IMR-90 (cell line): Measurements from ENCODE around the gene CRLF2. TPM values are rescaled to one million over a fixed set of nuclear protein-coding genes. Genes with fewer than 3 reads are reported as not detected.

Experiments used
- ATAC-seq: fragments of 200-7000 bp; cut with Tn5 transposase; 2 replicates; pipeline ENCODE4 v1.9.1; 2020; ENCODE audit warnings: low read depth, mild to moderate bottlenecking, moderate library complexity
- BruUV-seq: library from RNA; stranded (reverse); fragments of 400-500 nt; replicated peaks from 2 replicates; lab custom pipeline; 2021; lab: Mats Ljungman, UMichigan
- CTCF ChIA-PET: fragments of 300-600 bp; formaldehyde crosslinking; extraction: SDS; loops from one replicate; lab custom pipeline; 2021; ENCODE audit warnings: antibody characterized with exemption; lab: Yijun Ruan, JAX
- POLR2A ChIA-PET: fragments of 300-600 bp; sonication (Branson Sonifier 250); formaldehyde crosslinking; loops from one replicate; lab custom pipeline; 2022; ENCODE audit warnings: antibody characterized with exemption; ENCODE audit not compliant: unreplicated experiment; lab: Charles Lee
- DNase-seq: peaks from one replicate; pipeline ENCODE4 v3.0.0; 2013
- H2AFZ ChIP-seq: replicated peaks from 2 replicates; pipeline ENCODE3; 2013; ENCODE audit warnings: low read length, mild to moderate bottlenecking; ENCODE audit not compliant: poor library complexity
- H2AK5ac ChIP-seq: 2 replicates; pipeline ENCODE4 v1.6.1; 2013; ENCODE audit warnings: low read depth, low read length, inconsistent platforms
- H2AK9ac ChIP-seq: replicated peaks from 2 replicates; pipeline ENCODE3; 2013; ENCODE audit warnings: mild to moderate bottlenecking, low read depth, low read length, moderate library complexity; ENCODE audit not compliant: poor library complexity
- H2BK120ac ChIP-seq: 2 replicates; pipeline ENCODE4 v1.6.1; 2013; ENCODE audit warnings: low read depth, low read length, inconsistent platforms
- H2BK15ac ChIP-seq: 3 replicates; pipeline ENCODE4 v1.6.1; 2013; ENCODE audit warnings: low read depth, low read length, inconsistent platforms
- H2BK20ac ChIP-seq: 2 replicates; pipeline ENCODE4 v1.6.1; 2013; ENCODE audit warnings: low read depth, mild to moderate bottlenecking, inconsistent platforms, low read length, moderate library complexity
- H2BK5ac ChIP-seq: 2 replicates; pipeline ENCODE4 v1.6.1; 2013; ENCODE audit warnings: mild to moderate bottlenecking, low read depth, low read length, inconsistent platforms; ENCODE audit not compliant: poor library complexity, severe bottlenecking
- H3K14ac ChIP-seq: replicated peaks from 2 replicates; pipeline ENCODE4 v1.6.1; 2013; ENCODE audit warnings: low read depth, low read length, inconsistent platforms
- H3K18ac ChIP-seq: 2 replicates; pipeline ENCODE4 v1.6.1; 2013; ENCODE audit warnings: low read depth, low read length, control low read depth
- H3K23ac ChIP-seq: 2 replicates; pipeline ENCODE4 v1.6.1; 2013; ENCODE audit warnings: low read depth, low read length, inconsistent platforms
- H3K27ac ChIP-seq: 2 replicates; pipeline ENCODE4 v1.5.1; 2013; ENCODE audit warnings: mild to moderate bottlenecking, control low read depth, low read length; ENCODE audit not compliant: insufficient read depth
- H3K27me3 ChIP-seq: 2 replicates; pipeline ENCODE4 v1.6.1; 2013; ENCODE audit warnings: low read length; ENCODE audit not compliant: control insufficient read depth, insufficient read depth
- H3K36me3 ChIP-seq: 2 replicates; pipeline ENCODE4 v1.6.1; 2013; ENCODE audit warnings: low read length, mixed read lengths; ENCODE audit not compliant: control insufficient read depth, insufficient read depth
- H3K4ac ChIP-seq: 2 replicates; pipeline ENCODE4 v1.6.1; 2013; ENCODE audit warnings: low read depth, low read length, inconsistent platforms
- H3K4me1 ChIP-seq: 2 replicates; pipeline ENCODE4 v1.6.1; 2013; ENCODE audit warnings: low read length, mixed read lengths; ENCODE audit not compliant: control insufficient read depth, insufficient read depth
- H3K4me2 ChIP-seq: 2 replicates; pipeline ENCODE4 v1.6.1; 2013; ENCODE audit warnings: low read depth, mild to moderate bottlenecking, control low read depth, low read length, moderate library complexity
- H3K4me3 ChIP-seq: 2 replicates; pipeline ENCODE4 v1.5.1; 2013; ENCODE audit warnings: low read depth, mild to moderate bottlenecking, control low read depth, low read length, moderate library complexity; ENCODE audit not compliant: insufficient read depth
- H3K56ac ChIP-seq: 2 replicates; pipeline ENCODE4 v1.6.1; 2013; ENCODE audit warnings: low read length, inconsistent platforms; ENCODE audit not compliant: insufficient read depth; ENCODE audit errors: extremely low read depth
- H3K79me1 ChIP-seq, 2 experiments: 2 replicates each; pipeline ENCODE4 v1.6.1; 2013; ENCODE audit warnings: low read length in 2 of 2, inconsistent platforms in 1 of 2, low read depth in 1 of 2
- H3K9ac ChIP-seq: 2 replicates; pipeline ENCODE4 v1.6.1; 2013; ENCODE audit warnings: low read depth, low read length, control low read depth
- H3K9me1 ChIP-seq: 2 replicates; pipeline ENCODE4 v1.6.1; 2013; ENCODE audit warnings: low read length, inconsistent platforms; ENCODE audit not compliant: insufficient read depth
- H3K9me3 ChIP-seq: 2 replicates; pipeline ENCODE4 v1.6.1; 2013; ENCODE audit warnings: low read length; ENCODE audit not compliant: control insufficient read depth, insufficient read depth
- H4K20me1 ChIP-seq: 2 replicates; pipeline ENCODE4 v1.6.1; 2013; ENCODE audit warnings: low read length, inconsistent platforms; ENCODE audit not compliant: insufficient read depth
- H4K5ac ChIP-seq: 2 replicates; pipeline ENCODE4 v1.6.1; 2013; ENCODE audit warnings: mild to moderate bottlenecking, low read depth, low read length, control low read depth
- H4K8ac ChIP-seq, 2 experiments: 2 replicates each; pipeline ENCODE4 v1.6.1; 2013; ENCODE audit warnings: low read depth in 2 of 2, low read length in 2 of 2, control low read depth in 1 of 2, inconsistent platforms in 1 of 2
- H4K91ac ChIP-seq: 2 replicates; pipeline ENCODE4 v1.6.1; 2013; ENCODE audit warnings: low read depth, low read length, inconsistent platforms; ENCODE audit not compliant: insufficient read depth
- CEBPB ChIP-seq: IDR thresholded peaks from 2 replicates; pipeline ENCODE4 v1.6.1; 2012; ENCODE audit warnings: low read depth, low read length, improper control_type of control experiment
- CHD1 ChIP-seq: IDR thresholded peaks from 2 replicates; pipeline ENCODE4 v1.6.1; 2012; ENCODE audit warnings: low read depth, low read length, improper control_type of control experiment
- CTCF ChIP-seq: conservative IDR thresholded peaks from 2 replicates; pipeline ENCODE4 v1.5.1; 2012; ENCODE audit warnings: mild to moderate bottlenecking, low read depth, low read length, improper control_type of control experiment
- MAFK ChIP-seq: IDR thresholded peaks from 2 replicates; pipeline ENCODE4 v1.6.1; 2012; ENCODE audit warnings: low read depth, low read length, improper control_type of control experiment
- MXI1 ChIP-seq: IDR thresholded peaks from 2 replicates; pipeline ENCODE4 v1.6.1; 2012; ENCODE audit warnings: low read depth, mild to moderate bottlenecking, low read length, moderate library complexity, borderline replicate concordance
- NFE2L2 ChIP-seq: fragments of 150-350 bp; IDR thresholded peaks from 2 replicates; pipeline ENCODE4 v1.6.1; 2016; ENCODE audit warnings: low read depth, mild to moderate bottlenecking, low read length
- POLR2A ChIP-seq: IDR thresholded peaks from 2 replicates; pipeline ENCODE4 v1.6.1; 2012; ENCODE audit warnings: mild to moderate bottlenecking, low read depth, low read length
- RAD21 ChIP-seq: IDR thresholded peaks from 2 replicates; pipeline ENCODE4 v1.6.1; 2012; ENCODE audit warnings: low read length, improper control_type of control experiment
- RCOR1 ChIP-seq: IDR thresholded peaks from 2 replicates; pipeline ENCODE4 v1.6.1; 2012; ENCODE audit warnings: mild to moderate bottlenecking, low read length, improper control_type of control experiment; ENCODE audit not compliant: insufficient replicate concordance
- RFX5 ChIP-seq: IDR thresholded peaks from 2 replicates; pipeline ENCODE4 v1.8.0; 2012; ENCODE audit warnings: low read depth, mild to moderate bottlenecking, low read length, moderate library complexity
- USF2 ChIP-seq: fragments of 150-350 bp; IDR thresholded peaks from 2 replicates; pipeline ENCODE4 v1.6.1; 2017; ENCODE audit warnings: mild to moderate bottlenecking, antibody characterized with exemption, low read length, low read depth
- WGBS, 2 experiments: methylation state at CpG; one replicate each; pipeline versions ENCODE4 v1.1.5 to v1.1.7; 2013; ENCODE audit warnings: missing lambda C conversion rate in 2 of 2; ENCODE audit not compliant: insufficient read length in 1 of 2; ENCODE audit errors: extremely low coverage in 2 of 2; 5-methylcytosine and 5-hydroxymethylcytosine counted together
- dilution Hi-C: fragments of 300-500 bp; cut with HindIII; formaldehyde crosslinking; loops from one replicate; pipeline ENCODE4 v1.14.3; 2018; ENCODE audit warnings: low sequenced_read_pairs; ENCODE audit not compliant: unreplicated experiment
- in situ Hi-C: fragments of 300-500 bp; cut with MboI; formaldehyde crosslinking; loops from 3 replicates; pipeline ENCODE4 v1.14.3; 2019; ENCODE audit warnings: low sequenced_read_pairs, inconsistent platforms, mixed read lengths
- intact Hi-C: fragments of 100-400 bp; cut with micrococcal nuclease; formaldehyde crosslinking; loops from 2 replicates; pipeline ENCODE4 v1.10.0; 2022
- polyA plus RNA-seq, 3 experiments: library from polyadenylated mRNA; depleted of rRNA; stranded (reverse); fragments of >200 nt; gene quantifications; 2 replicates each; pipeline ENCODE4 v1.2.3, GENCODE V29; 2012; ENCODE audit warnings: low replicate concordance in 1 of 3
- total RNA-seq: library from RNA; depleted of rRNA; stranded (reverse); fragments of >200 nt; gene quantifications from 2 replicates; pipeline ENCODE4 v1.2.3, GENCODE V29; 2012

CRLF2 gene
- total and polyA plus RNA-seq, 2 of the 4 experiments (the other 2 are of a cell fraction), result not detected

GRCh38 chrX:1169189-1169588, 43.3 kb downstream of the CRLF2 start:
- dilution Hi-C loops, result no loop called here
- CTCF ChIA-PET, result no interaction called here
- Histone ChIP-seq H2BK120ac (no peak overlapping the region), H2AK5ac (no peak overlapping the region), H3K4me1 (no peaks in the 10 kb centered on the region), H3K23ac (no peak overlapping the region), H3K56ac (no peak overlapping the region), H3K79me1 (no peaks in the 10 kb centered on the region), H3K27ac (no peak overlapping the region), H2BK15ac (no peak overlapping the region), H2BK5ac (no peak overlapping the region), H3K4ac (no peak overlapping the region), H4K5ac (no peak overlapping the region), H3K9me3 (no peaks in the 10 kb centered on the region; the same call in none of the 2 replicates), H2BK20ac (no peak overlapping the region), H4K20me1 (no peaks in the 10 kb centered on the region), H2AK9ac (no peak overlapping the region), H3K36me3 (no peaks in the 10 kb centered on the region), H3K4me3 (no peak overlapping the region), H2AFZ (no peak overlapping the region), H3K9ac (no peak overlapping the region), H3K9me1 (no peaks in the 10 kb centered on the region), H4K91ac (no peak overlapping the region), H4K8ac (no peak overlapping the region), H3K18ac (no peak overlapping the region), H3K27me3 (no peaks in the 10 kb centered on the region), H3K14ac (no peak overlapping the region), H3K4me2 (no peak overlapping the region)
- in situ Hi-C loops, result no loop called here
- no TSS peak for BruUV-seq
- DNase-seq, result no peak
- 88% methylated on average over 3 of the region's 7 CpGs; no CpG with 5 or more reads in 1 of the 2 experiments for WGBS, 2 experiments
- intact Hi-C loops, result no loop called here
- no peak for TF ChIP-seq CEBPB
- TF ChIP-seq CTCF, result no peak
- no peak for TF ChIP-seq MXI1
- TF ChIP-seq RCOR1, result no peak
- TF ChIP-seq NFE2L2, result no peak
- TF ChIP-seq USF2, result no peak
- no peak for TF ChIP-seq MAFK
- no peak for TF ChIP-seq POLR2A
- TF ChIP-seq RFX5, result no peak
- no peak for TF ChIP-seq CHD1
- TF ChIP-seq RAD21, result no peak
- no peak for ATAC-seq
- POLR2A ChIA-PET, result no interaction called here
